Adrenal gland (tissue), 12 donors: ENCODE data around the gene CDKN2D. TPM values are rescaled to one million over a fixed set of nuclear protein-coding genes. Genes with fewer than 3 reads are reported as not detected.
"Not testable (repeated sequence)": the region's sequence is repeated elsewhere in the genome, so short reads cannot be mapped to it uniquely, and the experiment has no call there.

Source experiments
- DNase-seq, 7 donors: peaks; one replicate each; pipeline ENCODE4 v3.0.0-alpha.2; 2019 to 2020
- H3K27ac ChIP-seq, 5 donors: fragments of 200-600 bp; sonication (generic) in 4 of 5; 1 replicate in 3 of 5; 2 replicates in 2 of 5; pipeline versions ENCODE4 v1.5.1 to v1.8.0; 2016 to 2020; ENCODE audit warnings: mild to moderate bottlenecking in 1 of 5
- H3K27me3 ChIP-seq: fragments of 200-600 bp; 2 replicates; pipeline ENCODE4 v1.8.0; 2021
- H3K36me3 ChIP-seq, 2 donors: fragments of 200-600 bp; replicated peaks in 1 of 2; 1 replicate in 1 of 2; 2 replicates in 1 of 2; pipeline versions ENCODE4 v1.5.1 to v1.8.0; 2018 to 2022
- H3K4me1 ChIP-seq, 2 donors: fragments of 200-600 bp; replicated peaks in 1 of 2; 1 replicate in 1 of 2; 2 replicates in 1 of 2; pipeline versions ENCODE4 v1.5.1 to v1.8.0; 2018 to 2021
- H3K4me3 ChIP-seq, 4 donors: fragments of 200-600 bp; sonication (generic) in 3 of 4; one replicate each; pipeline ENCODE4 v1.5.1; 2016 to 2018
- H3K9me3 ChIP-seq, 3 donors: fragments of 200-600 bp; sonication (generic) in 1 of 3; replicated peaks in 1 of 3; 1 replicate in 2 of 3; 2 replicates in 1 of 3; pipeline versions ENCODE4 v1.5.1 to v1.8.0; 2016 to 2021
- CTCF ChIP-seq, 6 experiments: fragments of 450-650 bp in 4 of 6; fragments of 200-600 bp in 2 of 6; sonication (generic) in 1 of 6; IDR thresholded peaks; 1 replicate in 5 of 6; 2 replicates in 1 of 6; pipeline versions ENCODE4 v1.5.1 to v1.8.0; 2016 to 2021; ENCODE audit warnings: antibody characterized with exemption in 6 of 6, mild to moderate bottlenecking in 2 of 6, moderate library complexity in 1 of 6
- POLR2A ChIP-seq, 2 donors: fragments of 450-650 bp; IDR thresholded peaks; one replicate each; pipeline ENCODE4 v1.6.1; 2017; ENCODE audit warnings: antibody characterized with exemption in 2 of 2, mild to moderate bottlenecking in 2 of 2, moderate library complexity in 1 of 2
- WGBS, 4 donors: extraction: QIAGEN DNeasy Blood & Tissue Kit in 2 of 4; methylation state at CpG; one replicate each; pipeline versions ENCODE4 v1.1.5 to v1.1.7; 2013 to 2017; 5-methylcytosine and 5-hydroxymethylcytosine counted together
- intact Hi-C, 2 donors: fragments of 100-400 bp; cut with DNase I; formaldehyde crosslinking; loops; one replicate each; pipeline versions ENCODE4 v1.14.1 to v1.15.0; 2022 to 2023
- polyA plus RNA-seq, 3 donors: library from polyadenylated mRNA; stranded (reverse); fragments of 200-250 nt in 2 of 3; fragments of 350-450 nt in 1 of 3; fragmentation: Illumina TruSeq in 1 of 3; extraction: RNeasy Lipid Tissue Mini Kit (QIAGEN cat#74804) in 1 of 3; gene quantifications; one replicate each; pipeline ENCODE4 v1.2.3, GENCODE V29; 2013 to 2014
- total RNA-seq, 9 donors: library from RNA; depleted of rRNA in 4 of 9; stranded (reverse); fragments of >200 nt in 4 of 9; fragments of 120-200 nt in 1 of 9; fragmentation: NEBNext Ultra II Directional in 1 of 9; extraction: Animal tissue kit (Norgen Biotek cat#: 25700) in 1 of 9; gene quantifications; one replicate each; pipeline versions ENCODE4 v1.1.0 to v1.2.4, GENCODE V29; 2013 to 2023
- donor health status: healthy with polysubstance abuse.
- donor health status: Bipolar disorder and iron deficiency.
- donor health status: DM: yes; HTN: yes; CAD: no.
- donor health status: DM: no; HTN: no; CAD: no.
- donor health status: DM: no; HTN: no; CAD: no.
- donor health status: DM: yes; HTN: yes; CAD: no.

CDKN2D gene
- total and polyA plus RNA-seq, 12 donors, result 1.9 to 17.4 (median 8.2) TPM

GRCh38 chr19:10553087-10553667, 15.6 kb downstream of the CDKN2D start:
- intact Hi-C loops, result no loop called here
- Histone ChIP-seq H3K4me1 (no peaks in the 10 kb centered on the region), H3K27ac (no peak overlapping the region), H3K27me3 (no peaks in the 10 kb centered on the region), H3K9me3 (no peaks in the 10 kb centered on the region), H3K36me3 (peaks cover 0 to 93% of the 10 kb centered on the region in 2 donors), H3K4me3 (no peak overlapping the region)
- DNase-seq, result no peak
- TF ChIP-seq POLR2A (IDR thresholded peaks at IDR 0.05) (no peak), CTCF (IDR thresholded peaks at IDR 0.05) (no peak)
- WGBS, 4 donors, result 58 to 81% (median 72%) methylated on average over 7 to 13 of the region's 13 CpGs

- Histone ChIP-seq H3K4me3 (no peak overlapping the region), H3K4me1 (no peaks in the 10 kb centered on the region), H3K27ac (no peak overlapping the region), H3K9me3 (no peaks in the 10 kb centered on the region), H3K36me3 (peaks cover 0 to 87% of the 10 kb centered on the region in 2 donors), H3K27me3 (no peaks in the 10 kb centered on the region)
- TF ChIP-seq POLR2A (IDR thresholded peaks at IDR 0.05), result no peak
- TF ChIP-seq CTCF (IDR thresholded peaks at IDR 0.05), result no peak
- intact Hi-C loops, result no loop called here
- DNase-seq, result no peak
- 74 to 85% (median 83%) methylated on average over 5 to 12 of the region's 12 CpGs for WGBS, 4 donors
Measured at GRCh38 chr19:10552510-10553053, 16.2 kb downstream of the CDKN2D start.

- WGBS, 4 donors, result 87 to 98% (median 92%) methylated on average over 9 to 12 of the region's 12 CpGs
- H3K9me3 ChIP-seq, result no peaks in the 10 kb centered on the region
- no peak overlapping the region for H3K27ac ChIP-seq
- no peaks in the 10 kb centered on the region for H3K27me3 ChIP-seq
- DNase-seq, result no peak
- intact Hi-C loops, result no loop called here
- H3K36me3 ChIP-seq, result peaks cover 0 to 87% of the 10 kb centered on the region in 2 donors
- no peak overlapping the region for H3K4me3 ChIP-seq
- no peaks in the 10 kb centered on the region for H3K4me1 ChIP-seq
- TF ChIP-seq POLR2A (IDR thresholded peaks at IDR 0.05), result no peak
- TF ChIP-seq CTCF (IDR thresholded peaks at IDR 0.05), result peak in 1 of 6 experiments; percentile 21
Measured at GRCh38 chr19:10551698-10552301, 17.0 kb downstream of the CDKN2D start.

GRCh38 chr19:10551006-10551405, 17.8 kb downstream of the CDKN2D start:
- DNase-seq, H3K4me3 ChIP-seq, H3K9me3 ChIP-seq, intact Hi-C loops, H3K27ac ChIP-seq, H3K27me3 ChIP-seq, H3K4me1 ChIP-seq: not testable (repeated sequence)
- H3K36me3 ChIP-seq, result peaks cover 0 to 82% of the 10 kb centered on the region in 2 donors
- 84 to 96% (median 94%) methylated on average over 9 of the region's 9 CpGs for WGBS, 4 donors
